ENCODE results near the gene SGO2.
A peak's percentile ranks its signal among the peaks of the same experiment; 100 is the strongest.

SGO2 gene

DNA sequence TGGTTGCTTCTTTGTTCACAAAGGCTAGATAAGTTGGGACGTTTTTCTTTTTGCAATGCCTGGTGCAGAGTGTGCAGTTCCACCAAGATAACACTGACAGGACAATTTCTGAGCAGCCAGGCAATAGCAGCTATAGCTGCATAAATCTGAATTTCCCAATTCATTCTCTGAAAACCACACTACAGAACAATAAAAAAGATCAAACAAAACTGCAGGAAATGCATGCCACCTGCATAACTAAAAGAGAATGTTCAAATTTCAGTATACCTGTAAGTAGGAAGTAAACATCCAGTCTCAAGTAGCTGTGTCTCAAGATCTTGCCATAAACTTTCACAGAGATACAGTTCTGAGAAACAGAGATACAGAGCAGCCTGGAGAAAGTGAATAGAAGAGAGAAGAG lies 10.9 kb upstream of the SGO2 start:
- no peak overlapping the region for H3K27ac ChIP-seq (replicated peaks; ENCODE audit: low read length)
- no peaks in the 10 kb centered on the region for H3K79me1 ChIP-seq (ENCODE audit: low read depth, low read length)
- peaks cover 0 to 34% (median 0%) of the 10 kb centered on the region in 3 experiments for H3K27me3 ChIP-seq (ENCODE audit: control insufficient read depth in 3 of 3, insufficient read depth in 3 of 3, low read depth in 1 of 3, low read length in 3 of 3)
- no peak overlapping the region for H2BK5ac ChIP-seq (ENCODE audit: low read length)
- H2BK120ac ChIP-seq (ENCODE audit: low read depth, low read length) = no peak overlapping the region
- no CpG with 5 or more reads among the region's 1 CpG for WGBS, 2 donors (ENCODE audit: extremely low coverage in 2 of 2, insufficient read length in 2 of 2, insufficient replicate concordance in 1 of 2)
- no peak overlapping the region for H2BK15ac ChIP-seq (ENCODE audit: low read length)
- no peak overlapping the region for H4K91ac ChIP-seq (ENCODE audit: low read depth, low read length, poor library complexity)
- H3K4me3 ChIP-seq (ENCODE audit: low read length in 2 of 2) = no peak overlapping the region
- H3K4me1 ChIP-seq (ENCODE audit: control insufficient read depth in 2 of 2, insufficient read depth in 1 of 2, low read depth in 1 of 2, low read length in 2 of 2) = peaks cover 0 to 3% of the 10 kb centered on the region in 2 donors
- H3K23ac ChIP-seq (ENCODE audit: low read depth, low read length, poor library complexity) = no peak overlapping the region
- H3K14ac ChIP-seq (ENCODE audit: low read length) = no peak overlapping the region
- H3K36me3 ChIP-seq (replicated peaks in 1 of 2; ENCODE audit: control insufficient read depth in 2 of 2, insufficient read depth in 2 of 2, low read length in 2 of 2) = no peaks in the 10 kb centered on the region
- no peak overlapping the region for H2AK5ac ChIP-seq (ENCODE audit: low read depth, low read length)
- H3K4me2 ChIP-seq (ENCODE audit: insufficient read depth, low read length, poor library complexity, severe bottlenecking) = no peak overlapping the region
- H2BK12ac ChIP-seq (ENCODE audit: low read length) = no peak overlapping the region
- H3K9me3 ChIP-seq (replicated peaks in 1 of 2; ENCODE audit: control insufficient read depth in 2 of 2, insufficient read depth in 1 of 2, low read depth in 1 of 2, low read length in 2 of 2) = peaks cover 0 to 10% of the 10 kb centered on the region in 2 donors
- H3K18ac ChIP-seq (ENCODE audit: low read length) = no peak overlapping the region
- H2AFZ ChIP-seq (ENCODE audit: low read length) = no peak overlapping the region
- no peak for DNase-seq (ENCODE audit: low spot score)
- no peak overlapping the region for H4K8ac ChIP-seq (ENCODE audit: low read depth, low read length)
- no peak overlapping the region for H3K9ac ChIP-seq (ENCODE audit: low read depth, low read length, poor library complexity)
- H3K4ac ChIP-seq (ENCODE audit: low read length) = no peak overlapping the region

DNA sequence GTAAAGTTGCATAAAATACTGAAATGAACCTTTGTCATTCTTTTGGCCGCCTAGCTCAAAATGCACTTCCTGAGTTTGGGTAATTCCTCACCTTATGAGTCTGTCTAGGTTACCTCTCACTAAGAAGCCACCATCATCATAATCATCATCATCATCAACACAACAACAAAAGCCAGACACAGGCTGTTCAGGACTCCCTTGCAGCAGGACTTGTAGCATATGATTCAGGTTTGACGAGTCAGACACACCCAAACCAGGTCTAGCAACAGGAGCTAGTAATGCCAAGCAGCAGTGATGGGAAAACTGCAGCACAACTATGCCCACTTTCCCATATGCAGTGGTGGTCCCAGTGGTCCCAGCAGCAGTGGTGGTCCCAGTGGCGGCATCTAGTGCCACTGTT lies 2.8 kb upstream of the SGO2 start:
- Histone ChIP-seq H3K23ac (ENCODE audit: low read depth, low read length, poor library complexity) (no peak overlapping the region), H4K8ac (ENCODE audit: low read depth, low read length) (no peak overlapping the region)
- WGBS, 2 donors (ENCODE audit: extremely low coverage in 2 of 2, insufficient read length in 2 of 2, insufficient replicate concordance in 1 of 2) = no CpG with 5 or more reads among the region's 3 CpGs

DNA sequence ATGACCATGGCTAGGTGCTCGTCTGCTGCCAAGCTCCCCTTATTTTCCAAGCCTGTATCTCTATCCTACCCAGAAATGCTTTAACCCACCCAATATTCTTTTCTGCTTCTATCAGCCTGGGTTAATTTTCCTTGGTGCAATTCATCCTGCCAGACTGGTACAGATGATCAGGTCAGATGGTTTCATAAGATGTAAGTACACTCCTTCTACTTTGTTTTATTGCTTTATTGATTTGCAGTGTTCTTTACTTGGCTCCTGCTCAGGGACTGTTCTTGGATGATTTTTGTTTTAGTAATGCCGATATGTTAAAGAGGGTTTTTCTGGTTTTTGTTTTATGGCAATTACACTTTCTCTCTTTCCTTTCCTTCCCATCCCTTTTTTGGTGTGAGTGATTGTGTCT lies 2.4 kb upstream of the SGO2 start:
- Histone ChIP-seq H3K27me3 (ENCODE audit: control insufficient read depth in 3 of 3, insufficient read depth in 3 of 3, low read depth in 1 of 3, low read length in 3 of 3) (peaks cover 0 to 44% (median 4%) of the 10 kb centered on the region in 3 experiments), H3K18ac (ENCODE audit: low read length) (no peak overlapping the region), H2BK15ac (ENCODE audit: low read length) (no peak overlapping the region), H3K4me2 (ENCODE audit: insufficient read depth, low read length, poor library complexity, severe bottlenecking) (no peak overlapping the region), H2BK120ac (ENCODE audit: low read depth, low read length) (no peak overlapping the region), H3K79me1 (ENCODE audit: low read depth, low read length) (no peaks in the 10 kb centered on the region), H2AFZ (ENCODE audit: low read length) (no peak overlapping the region), H3K27ac (replicated peaks; ENCODE audit: low read length) (peak overlapping the region; percentile 7), H3K4me3 (ENCODE audit: low read length in 2 of 2) (peak overlapping the region in 1 of 2 donors; percentile 38), H3K14ac (ENCODE audit: low read length) (no peak overlapping the region), H3K23ac (ENCODE audit: low read depth, low read length, poor library complexity) (no peak overlapping the region), H3K36me3 (replicated peaks in 1 of 2; ENCODE audit: control insufficient read depth in 2 of 2, insufficient read depth in 2 of 2, low read length in 2 of 2) (no peaks in the 10 kb centered on the region), H4K8ac (ENCODE audit: low read depth, low read length) (no peak overlapping the region), H2AK5ac (ENCODE audit: low read depth, low read length) (no peak overlapping the region), H3K4me1 (ENCODE audit: control insufficient read depth in 2 of 2, insufficient read depth in 1 of 2, low read depth in 1 of 2, low read length in 2 of 2) (peaks cover 4 to 12% of the 10 kb centered on the region in 2 donors), H2BK5ac (ENCODE audit: low read length) (no peak overlapping the region), H2BK12ac (ENCODE audit: low read length) (no peak overlapping the region), H3K9me3 (replicated peaks in 1 of 2; ENCODE audit: control insufficient read depth in 2 of 2, insufficient read depth in 1 of 2, low read depth in 1 of 2, low read length in 2 of 2) (no peaks in the 10 kb centered on the region), H3K9ac (ENCODE audit: low read depth, low read length, poor library complexity) (no peak overlapping the region), H3K4ac (ENCODE audit: low read length) (no peak overlapping the region), H4K91ac (ENCODE audit: low read depth, low read length, poor library complexity) (no peak overlapping the region)
- no peak for DNase-seq (ENCODE audit: low spot score)
- no CpG with 5 or more reads among the region's 2 CpGs for WGBS, 2 donors (ENCODE audit: extremely low coverage in 2 of 2, insufficient read length in 2 of 2, insufficient replicate concordance in 1 of 2)

More for the DNA sequence above, 2.8 kb upstream of the SGO2 start:
- Histone ChIP-seq H2BK120ac (ENCODE audit: low read depth, low read length) (no peak overlapping the region), H3K4ac (ENCODE audit: low read length) (no peak overlapping the region), H3K14ac (ENCODE audit: low read length) (no peak overlapping the region), H3K79me1 (ENCODE audit: low read depth, low read length) (no peaks in the 10 kb centered on the region), H3K27ac (replicated peaks; ENCODE audit: low read length) (peak overlapping the region; percentile 7), H4K91ac (ENCODE audit: low read depth, low read length, poor library complexity) (no peak overlapping the region), H3K36me3 (replicated peaks in 1 of 2; ENCODE audit: control insufficient read depth in 2 of 2, insufficient read depth in 2 of 2, low read length in 2 of 2) (no peaks in the 10 kb centered on the region), H3K27me3 (ENCODE audit: control insufficient read depth in 3 of 3, insufficient read depth in 3 of 3, low read depth in 1 of 3, low read length in 3 of 3) (peaks cover 0 to 44% (median 4%) of the 10 kb centered on the region in 3 experiments), H2AFZ (ENCODE audit: low read length) (no peak overlapping the region), H3K9ac (ENCODE audit: low read depth, low read length, poor library complexity) (no peak overlapping the region), H3K18ac (ENCODE audit: low read length) (no peak overlapping the region), H2AK5ac (ENCODE audit: low read depth, low read length) (no peak overlapping the region), H2BK12ac (ENCODE audit: low read length) (no peak overlapping the region), H2BK5ac (ENCODE audit: low read length) (no peak overlapping the region), H3K4me3 (ENCODE audit: low read length in 2 of 2) (peak overlapping the region in 1 of 2 donors; percentile 38), H3K9me3 (replicated peaks in 1 of 2; ENCODE audit: control insufficient read depth in 2 of 2, insufficient read depth in 1 of 2, low read depth in 1 of 2, low read length in 2 of 2) (no peaks in the 10 kb centered on the region), H3K4me1 (ENCODE audit: control insufficient read depth in 2 of 2, insufficient read depth in 1 of 2, low read depth in 1 of 2, low read length in 2 of 2) (peaks cover 4 to 9% of the 10 kb centered on the region in 2 donors), H2BK15ac (ENCODE audit: low read length) (no peak overlapping the region), H3K4me2 (ENCODE audit: insufficient read depth, low read length, poor library complexity, severe bottlenecking) (no peak overlapping the region)
- DNase-seq (ENCODE audit: low spot score) = no peak

DNA sequence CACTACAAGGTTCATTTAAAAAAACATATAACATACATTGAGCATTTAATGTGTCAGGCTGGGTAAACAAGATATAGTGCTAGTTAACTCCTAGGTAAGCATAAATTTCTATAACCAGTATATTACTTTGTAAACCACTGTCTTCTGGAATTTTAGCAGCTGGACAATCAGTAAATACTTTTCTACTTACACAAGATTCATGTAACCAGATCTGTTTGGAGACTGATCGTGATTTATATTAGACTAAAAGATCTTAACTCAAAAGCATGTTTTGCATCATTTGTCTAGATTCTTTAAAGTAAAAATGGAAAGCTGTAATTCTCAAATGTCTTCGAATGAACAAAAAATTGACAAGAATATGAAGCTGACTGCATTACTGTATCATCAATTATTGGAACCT lies 941 bp upstream of the SGO2 start:
- no peak overlapping the region for H3K23ac ChIP-seq (ENCODE audit: low read depth, low read length, poor library complexity)
- no peak overlapping the region for H3K4ac ChIP-seq (ENCODE audit: low read length)
- WGBS, 2 donors (ENCODE audit: extremely low coverage in 2 of 2, insufficient read length in 2 of 2, insufficient replicate concordance in 1 of 2) = no CpG with 5 or more reads among the region's 2 CpGs
- no peaks in the 10 kb centered on the region for H3K36me3 ChIP-seq (replicated peaks in 1 of 2; ENCODE audit: control insufficient read depth in 2 of 2, insufficient read depth in 2 of 2, low read length in 2 of 2)
- no peak overlapping the region for H3K14ac ChIP-seq (ENCODE audit: low read length)
- no peaks in the 10 kb centered on the region for H3K9me3 ChIP-seq (replicated peaks in 1 of 2; ENCODE audit: control insufficient read depth in 2 of 2, insufficient read depth in 1 of 2, low read depth in 1 of 2, low read length in 2 of 2)
- no peak overlapping the region for H4K91ac ChIP-seq (ENCODE audit: low read depth, low read length, poor library complexity)
- peaks cover 4 to 12% of the 10 kb centered on the region in 2 donors for H3K4me1 ChIP-seq (ENCODE audit: control insufficient read depth in 2 of 2, insufficient read depth in 1 of 2, low read depth in 1 of 2, low read length in 2 of 2)
- H3K4me3 ChIP-seq (ENCODE audit: low read length in 2 of 2) = no peak overlapping the region
- no peak overlapping the region for H3K18ac ChIP-seq (ENCODE audit: low read length)
- H2BK12ac ChIP-seq (ENCODE audit: low read length) = no peak overlapping the region
- no peak overlapping the region for H2AK5ac ChIP-seq (ENCODE audit: low read depth, low read length)
- H3K9ac ChIP-seq (ENCODE audit: low read depth, low read length, poor library complexity) = no peak overlapping the region
- H2AFZ ChIP-seq (ENCODE audit: low read length) = peak overlapping the region; percentile 91
- DNase-seq (ENCODE audit: low spot score) = no peak
- H4K8ac ChIP-seq (ENCODE audit: low read depth, low read length) = no peak overlapping the region
- no peak overlapping the region for H3K4me2 ChIP-seq (ENCODE audit: insufficient read depth, low read length, poor library complexity, severe bottlenecking)
- no peak overlapping the region for H2BK5ac ChIP-seq (ENCODE audit: low read length)
- peaks cover 0 to 38% (median 4%) of the 10 kb centered on the region in 3 experiments for H3K27me3 ChIP-seq (ENCODE audit: control insufficient read depth in 3 of 3, insufficient read depth in 3 of 3, low read depth in 1 of 3, low read length in 3 of 3)
- no peak overlapping the region for H3K27ac ChIP-seq (replicated peaks; ENCODE audit: low read length)
- no peak overlapping the region for H2BK15ac ChIP-seq (ENCODE audit: low read length)
- peaks cover 1% of the 10 kb centered on the region for H3K79me1 ChIP-seq (ENCODE audit: low read depth, low read length)
- H2BK120ac ChIP-seq (ENCODE audit: low read depth, low read length) = no peak overlapping the region

Data from neuronal stem cell (in vitro differentiated cells).